NCI-H1105 (cell line): ENCODE measurements around the gene AP2A1.
"Not testable (repeated sequence)": the region's sequence is repeated elsewhere in the genome, so short reads cannot be mapped to it uniquely, and the experiment has no call there.

ENCODE experiments used
- DNase-seq: peaks from one replicate; lab custom pipeline; 2025; lab: John Stamatoyannopoulos, UW

The AP2A1 gene

GRCh38 chr19:49812997-49813861 is 46.4 kb downstream of the AP2A1 start, which contains the start of gene FUZ:
Gene FUZ (minus strand): TSS chr19:49813292. CDS start chr19:49813106, 186 bp downstream.
- peak; percentile 98 for DNase-seq

- DNase-seq, result no peak
Observed at GRCh38 chr19:49814010-49814409, 47.2 kb downstream of the AP2A1 start.

- DNase-seq, result no peak
Observed at GRCh38 chr19:49816590-49816989, 49.8 kb downstream of the AP2A1 start.

- peak; percentile 79 for DNase-seq
Observed at GRCh38 chr19:49817964-49818648, 51.3 kb downstream of the AP2A1 start, which contains the start of gene MED25. Gene MED25 (plus strand): TSS chr19:49818289. CDS start chr19:49818342, 53 bp downstream.

GRCh38 chr19:49818649-49819370 is 52.0 kb downstream of the AP2A1 start:
- no peak for DNase-seq

GRCh38 chr19:49819452-49820115 is 52.8 kb downstream of the AP2A1 start:
- DNase-seq, result not testable (repeated sequence)

GRCh38 chr19:49820125-49820524 is 53.3 kb downstream of the AP2A1 start:
- DNase-seq, result peak; percentile 25

GRCh38 chr19:49823472-49823871 is 56.7 kb downstream of the AP2A1 start:
- peak; percentile 91 for DNase-seq

GRCh38 chr19:49824662-49825061 is 57.9 kb downstream of the AP2A1 start:
- DNase-seq, result no peak

GRCh38 chr19:49827034-49827433 is 60.2 kb downstream of the AP2A1 start:
- no peak for DNase-seq

GRCh38 chr19:49829200-49829599 is 62.4 kb downstream of the AP2A1 start:
- no peak for DNase-seq

- DNase-seq, result no peak
Observed at GRCh38 chr19:49829721-49830120, 62.9 kb downstream of the AP2A1 start.

- DNase-seq, result no peak
Observed at GRCh38 chr19:49830766-49831165, 64.0 kb downstream of the AP2A1 start.

GRCh38 chr19:49831592-49831991 is 64.8 kb downstream of the AP2A1 start:
- no peak for DNase-seq

- no peak for DNase-seq
Observed at GRCh38 chr19:49832556-49832955, 65.8 kb downstream of the AP2A1 start.

- no peak for DNase-seq
Observed at GRCh38 chr19:49833599-49833998, 66.8 kb downstream of the AP2A1 start.

- no peak for DNase-seq
Observed at GRCh38 chr19:49835562-49835961, 68.8 kb downstream of the AP2A1 start.

GRCh38 chr19:49836176-49837008 is 69.6 kb downstream of the AP2A1 start:
- no peak for DNase-seq

GRCh38 chr19:49837009-49837310 is 70.2 kb downstream of the AP2A1 start:
- DNase-seq, result no peak

GRCh38 chr19:49837425-49837824 is 70.6 kb downstream of the AP2A1 start:
- no peak for DNase-seq
